ENCODE data around the gene SESN1.
"Not testable (repeated sequence)": the region's sequence is repeated elsewhere in the genome, so short reads cannot be mapped to it uniquely, and the experiment has no call there.

Gene SESN1

GRCh38 chr6:108982154-108983113, 112.2 kb downstream of the SESN1 start:
- DNase-seq (ENCODE audit: low read depth) = no peak
- no peak overlapping the region for H3K4me3 ChIP-seq (ENCODE audit: low read length)
- no peak for TF ChIP-seq CTCF (conservative IDR thresholded peaks at IDR 0.05; ENCODE audit: low read length)

- H3K4me3 ChIP-seq (ENCODE audit: low read length); DNase-seq (ENCODE audit: low read depth): not testable (repeated sequence)
These were observed 116.0 kb downstream of the SESN1 start for GRCh38 chr6:108978638-108979037.

GRCh38 chr6:108974201-108974600, 120.4 kb downstream of the SESN1 start:
- H3K4me3 ChIP-seq (ENCODE audit: low read length) = no peak overlapping the region
- no peak for DNase-seq (ENCODE audit: low read depth)
- TF ChIP-seq CTCF (conservative IDR thresholded peaks at IDR 0.05; ENCODE audit: low read length) = no peak

GRCh38 chr6:108969776-108970175, 124.9 kb downstream of the SESN1 start:
- DNase-seq (ENCODE audit: low read depth) = peak; percentile 42
- no peak for TF ChIP-seq CTCF (conservative IDR thresholded peaks at IDR 0.05; ENCODE audit: low read length)
- H3K4me3 ChIP-seq (ENCODE audit: low read length) = no peak overlapping the region

- no peak for TF ChIP-seq CTCF (conservative IDR thresholded peaks at IDR 0.05; ENCODE audit: low read length)
- H3K4me3 ChIP-seq (ENCODE audit: low read length) = no peak overlapping the region
- DNase-seq (ENCODE audit: low read depth) = no peak
These were observed 126.0 kb downstream of the SESN1 start for GRCh38 chr6:108968325-108969316.

GRCh38 chr6:108966855-108967755, 127.5 kb downstream of the SESN1 start:
- DNase-seq (ENCODE audit: low read depth) = peak; percentile 28
- TF ChIP-seq CTCF (conservative IDR thresholded peaks at IDR 0.05; ENCODE audit: low read length) = no peak
- no peak overlapping the region for H3K4me3 ChIP-seq (ENCODE audit: low read length)
